IPS-20b (cell line): Measurements from ENCODE around the gene MIOS.

ENCODE experiments used
- H3K27ac ChIP-seq: one replicate; pipeline ENCODE4 v1.5.1; 2013; ENCODE audit warnings: low read length
- H3K27me3 ChIP-seq: 2 replicates; pipeline ENCODE4 v1.6.1; 2013; ENCODE audit warnings: mild to moderate bottlenecking, low read length, inconsistent platforms; ENCODE audit not compliant: insufficient read depth
- H3K36me3 ChIP-seq: 2 replicates; pipeline ENCODE4 v1.6.1; 2013; ENCODE audit warnings: low read depth, mild to moderate bottlenecking, inconsistent platforms, low read length, moderate library complexity; ENCODE audit not compliant: insufficient read depth
- H3K4me1 ChIP-seq: 2 replicates; pipeline ENCODE4 v1.6.1; 2013; ENCODE audit warnings: mild to moderate bottlenecking, control low read depth, inconsistent platforms, low read length, moderate library complexity; ENCODE audit not compliant: insufficient read depth
- H3K4me3 ChIP-seq: 2 replicates; pipeline ENCODE4 v1.5.1; 2013; ENCODE audit warnings: mild to moderate bottlenecking, low read length, inconsistent platforms
- H3K9ac ChIP-seq: 2 replicates; pipeline ENCODE4 v1.6.1; 2013; ENCODE audit warnings: low read depth, mild to moderate bottlenecking, inconsistent platforms, low read length, moderate library complexity
- H3K9me3 ChIP-seq: 2 replicates; pipeline ENCODE4 v1.6.1; 2013; ENCODE audit warnings: mild to moderate bottlenecking, low read depth, low read length, inconsistent platforms; ENCODE audit not compliant: insufficient read depth

Gene MIOS

GRCh38 chr7:7596176-7596575 lies 29.5 kb downstream of the MIOS start:
- peaks cover 77% of the 10 kb centered on the region for H3K36me3 ChIP-seq
- no peak overlapping the region for H3K4me3 ChIP-seq
- H3K27ac ChIP-seq: no peak overlapping the region
- H3K9me3 ChIP-seq: peaks cover 7% of the 10 kb centered on the region
- H3K4me1 ChIP-seq: no peaks in the 10 kb centered on the region
- H3K9ac ChIP-seq: no peak overlapping the region
- H3K27me3 ChIP-seq: no peaks in the 10 kb centered on the region

- Histone ChIP-seq H3K4me1 (no peaks in the 10 kb centered on the region), H3K9ac (no peak overlapping the region), H3K27me3 (no peaks in the 10 kb centered on the region), H3K9me3 (no peaks in the 10 kb centered on the region), H3K36me3 (peaks cover 30% of the 10 kb centered on the region), H3K4me3 (no peak overlapping the region), H3K27ac (no peak overlapping the region)
Observed at GRCh38 chr7:7607010-7607409, 40.3 kb downstream of the MIOS start.

- H3K4me3 ChIP-seq: no peak overlapping the region
- H3K27me3 ChIP-seq: no peaks in the 10 kb centered on the region
- H3K4me1 ChIP-seq: no peaks in the 10 kb centered on the region
- no peak overlapping the region for H3K27ac ChIP-seq
- H3K9me3 ChIP-seq: no peaks in the 10 kb centered on the region
- peaks cover 30% of the 10 kb centered on the region for H3K36me3 ChIP-seq
- H3K9ac ChIP-seq: no peak overlapping the region
Observed at GRCh38 chr7:7609330-7609729, 42.6 kb downstream of the MIOS start.

GRCh38 chr7:7612519-7612918 lies 45.8 kb downstream of the MIOS start:
- H3K36me3 ChIP-seq: peaks cover 12% of the 10 kb centered on the region
- no peaks in the 10 kb centered on the region for H3K9me3 ChIP-seq
- no peaks in the 10 kb centered on the region for H3K4me1 ChIP-seq
- no peaks in the 10 kb centered on the region for H3K27me3 ChIP-seq
- H3K4me3 ChIP-seq: no peak overlapping the region
- H3K9ac ChIP-seq: no peak overlapping the region
- no peak overlapping the region for H3K27ac ChIP-seq

- H3K27me3 ChIP-seq: no peaks in the 10 kb centered on the region
- no peak overlapping the region for H3K27ac ChIP-seq
- H3K4me1 ChIP-seq: no peaks in the 10 kb centered on the region
- no peak overlapping the region for H3K4me3 ChIP-seq
- peaks cover 5% of the 10 kb centered on the region for H3K36me3 ChIP-seq
- H3K9ac ChIP-seq: no peak overlapping the region
- H3K9me3 ChIP-seq: no peaks in the 10 kb centered on the region
Observed at GRCh38 chr7:7613210-7613609, 46.5 kb downstream of the MIOS start.

GRCh38 chr7:7614018-7614741 lies 47.5 kb downstream of the MIOS start:
- Histone ChIP-seq H3K27me3 (no peaks in the 10 kb centered on the region), H3K27ac (no peak overlapping the region), H3K36me3 (no peaks in the 10 kb centered on the region), H3K9ac (no peak overlapping the region), H3K4me3 (no peak overlapping the region), H3K9me3 (no peaks in the 10 kb centered on the region), H3K4me1 (no peaks in the 10 kb centered on the region)

- Histone ChIP-seq H3K4me1 (no peaks in the 10 kb centered on the region), H3K27ac (no peak overlapping the region), H3K4me3 (no peak overlapping the region), H3K27me3 (no peaks in the 10 kb centered on the region), H3K9ac (no peak overlapping the region), H3K9me3 (no peaks in the 10 kb centered on the region), H3K36me3 (no peaks in the 10 kb centered on the region)
Observed at GRCh38 chr7:7617550-7617949, 50.9 kb downstream of the MIOS start.

- Histone ChIP-seq H3K27ac (no peak overlapping the region), H3K4me1 (no peaks in the 10 kb centered on the region), H3K4me3 (no peak overlapping the region), H3K9me3 (no peaks in the 10 kb centered on the region), H3K36me3 (no peaks in the 10 kb centered on the region), H3K9ac (no peak overlapping the region), H3K27me3 (no peaks in the 10 kb centered on the region)
Observed at GRCh38 chr7:7618410-7618809, 51.7 kb downstream of the MIOS start.

- no peak overlapping the region for H3K9ac ChIP-seq
- no peaks in the 10 kb centered on the region for H3K27me3 ChIP-seq
Observed at GRCh38 chr7:7620236-7620635, 53.6 kb downstream of the MIOS start.

GRCh38 chr7:7620644-7621210 lies 54.0 kb downstream of the MIOS start:
- Histone ChIP-seq H3K9ac (no peak overlapping the region), H3K27ac (no peak overlapping the region), H3K27me3 (no peaks in the 10 kb centered on the region), H3K4me3 (no peak overlapping the region), H3K36me3 (no peaks in the 10 kb centered on the region), H3K4me1 (no peaks in the 10 kb centered on the region), H3K9me3 (no peaks in the 10 kb centered on the region)

More at GRCh38 chr7:7620236-7620635, 53.6 kb downstream of the MIOS start:
- Histone ChIP-seq H3K27ac (no peak overlapping the region), H3K36me3 (no peaks in the 10 kb centered on the region), H3K4me1 (no peaks in the 10 kb centered on the region), H3K9me3 (no peaks in the 10 kb centered on the region), H3K4me3 (no peak overlapping the region)

GRCh38 chr7:7628476-7628875 lies 61.8 kb downstream of the MIOS start:
- H3K9me3 ChIP-seq: peaks cover 12% of the 10 kb centered on the region; the same call in 1 of the 2 replicates
- no peaks in the 10 kb centered on the region for H3K4me1 ChIP-seq
- no peak overlapping the region for H3K27ac ChIP-seq
- H3K4me3 ChIP-seq: no peak overlapping the region
- H3K36me3 ChIP-seq: no peaks in the 10 kb centered on the region
- H3K9ac ChIP-seq: no peak overlapping the region
- H3K27me3 ChIP-seq: no peaks in the 10 kb centered on the region

GRCh38 chr7:7630626-7631329 lies 64.1 kb downstream of the MIOS start:
- Histone ChIP-seq H3K36me3 (peaks cover 1% of the 10 kb centered on the region; the same call in 1 of the 2 replicates), H3K4me3 (no peak overlapping the region), H3K27me3 (no peaks in the 10 kb centered on the region), H3K4me1 (no peaks in the 10 kb centered on the region), H3K9ac (no peak overlapping the region), H3K27ac (no peak overlapping the region), H3K9me3 (peaks cover 12% of the 10 kb centered on the region; the same call in 1 of the 2 replicates)
